Subcutaneous adipose tissue (tissue), 4 donors: Measurements from ENCODE around the gene TPM3. TPM values are rescaled to one million over a fixed set of nuclear protein-coding genes. Genes with fewer than 3 reads are reported as not detected.

ENCODE experiments used
- total RNA-seq, 4 donors: library from RNA; depleted of rRNA; stranded (reverse); fragments of >200 nt; gene quantifications; one replicate each; pipeline ENCODE4 v1.1.0, GENCODE V29; 2016
- TF ChIP-seq, protein P1 (sequence below): fragments of 450-650 bp; IDR thresholded peaks from one replicate; pipeline ENCODE4 v1.5.1; 2016; ENCODE audit warnings: low read depth, mild to moderate bottlenecking, control low read depth, antibody characterized with exemption, moderate library complexity

The TPM3 gene
- total RNA-seq, result 100 to 1,000 TPM; 208 to 305 (median 294) TPM

DNA sequence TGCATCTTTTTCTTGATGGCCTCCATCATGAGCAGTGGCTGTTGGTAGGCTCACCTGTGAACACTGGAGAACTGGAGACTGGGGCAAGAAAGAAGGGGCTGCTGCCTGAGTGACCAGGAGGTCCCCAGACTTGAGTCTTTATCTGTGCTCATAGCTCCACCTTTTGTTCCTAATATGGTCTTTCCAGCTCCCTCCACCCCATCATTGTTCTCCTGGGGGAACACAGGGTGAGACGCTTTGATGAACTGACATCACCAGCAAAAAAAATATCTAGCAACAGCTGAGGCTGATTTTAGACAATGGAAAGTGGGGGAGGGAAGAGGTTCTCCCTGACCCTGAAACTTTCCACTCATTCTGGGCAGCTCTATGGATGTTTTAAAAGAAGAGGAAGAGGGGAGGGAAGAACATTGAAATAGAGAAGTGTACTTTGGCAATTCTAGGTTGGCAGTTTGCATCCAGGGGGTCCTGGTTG is at the start of gene TPM3:
TSS of gene TPM3 (minus strand) at position 111 of the 472 bp plus-strand sequence. CDS start at position 29, 82 bp downstream.
- TF ChIP-seq, protein P1, sequence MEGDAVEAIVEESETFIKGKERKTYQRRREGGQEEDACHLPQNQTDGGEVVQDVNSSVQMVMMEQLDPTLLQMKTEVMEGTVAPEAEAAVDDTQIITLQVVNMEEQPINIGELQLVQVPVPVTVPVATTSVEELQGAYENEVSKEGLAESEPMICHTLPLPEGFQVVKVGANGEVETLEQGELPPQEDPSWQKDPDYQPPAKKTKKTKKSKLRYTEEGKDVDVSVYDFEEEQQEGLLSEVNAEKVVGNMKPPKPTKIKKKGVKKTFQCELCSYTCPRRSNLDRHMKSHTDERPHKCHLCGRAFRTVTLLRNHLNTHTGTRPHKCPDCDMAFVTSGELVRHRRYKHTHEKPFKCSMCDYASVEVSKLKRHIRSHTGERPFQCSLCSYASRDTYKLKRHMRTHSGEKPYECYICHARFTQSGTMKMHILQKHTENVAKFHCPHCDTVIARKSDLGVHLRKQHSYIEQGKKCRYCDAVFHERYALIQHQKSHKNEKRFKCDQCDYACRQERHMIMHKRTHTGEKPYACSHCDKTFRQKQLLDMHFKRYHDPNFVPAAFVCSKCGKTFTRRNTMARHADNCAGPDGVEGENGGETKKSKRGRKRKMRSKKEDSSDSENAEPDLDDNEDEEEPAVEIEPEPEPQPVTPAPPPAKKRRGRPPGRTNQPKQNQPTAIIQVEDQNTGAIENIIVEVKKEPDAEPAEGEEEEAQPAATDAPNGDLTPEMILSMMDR, result no peak

DNA sequence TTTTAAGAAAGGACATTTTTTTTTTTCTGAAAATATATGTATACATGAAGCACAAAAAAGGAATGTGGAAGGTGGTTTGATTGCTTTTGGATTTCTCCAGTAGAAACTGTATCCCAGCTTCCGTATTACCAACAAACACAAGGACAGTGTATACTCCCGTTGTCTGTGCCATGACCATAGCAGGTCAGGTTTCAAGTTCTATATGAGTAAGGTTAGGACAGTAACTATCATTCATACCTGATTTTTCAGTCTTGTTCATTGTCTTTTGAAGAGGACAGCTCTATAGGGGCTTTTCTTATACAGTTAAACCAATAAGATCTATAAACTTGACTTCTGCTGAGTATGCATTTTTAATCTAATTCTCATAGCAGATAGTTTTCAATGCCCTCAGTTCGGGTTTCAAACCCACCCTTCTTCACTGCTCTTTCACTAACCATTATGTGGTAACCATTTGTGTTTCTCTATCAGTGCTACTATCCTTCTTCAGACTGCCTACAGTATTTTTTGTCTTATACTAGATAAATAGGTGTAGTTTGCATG is 48.5 kb upstream of the TPM3 start:
- TF ChIP-seq, protein P1, result no peak

DNA sequence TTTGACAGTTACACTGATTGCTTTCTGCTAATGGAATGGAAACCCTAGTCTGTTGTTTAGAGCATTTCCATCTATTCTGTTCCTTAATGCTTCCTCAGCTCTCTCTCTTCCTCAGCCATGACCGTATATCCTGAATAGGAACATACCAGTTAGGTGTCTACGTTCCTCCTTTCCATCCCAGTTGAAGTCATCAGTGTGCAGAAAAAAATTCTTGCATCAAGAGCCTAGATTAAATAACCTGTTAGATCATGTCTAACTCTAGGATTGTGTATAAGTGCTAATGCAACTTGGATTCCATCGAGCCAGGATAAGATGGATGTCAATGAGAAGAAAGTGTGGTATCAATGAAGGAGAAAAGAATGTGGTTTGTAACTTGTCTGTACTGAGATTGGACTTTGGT is 47.6 kb upstream of the TPM3 start:
- TF ChIP-seq, protein P1, result no peak

DNA sequence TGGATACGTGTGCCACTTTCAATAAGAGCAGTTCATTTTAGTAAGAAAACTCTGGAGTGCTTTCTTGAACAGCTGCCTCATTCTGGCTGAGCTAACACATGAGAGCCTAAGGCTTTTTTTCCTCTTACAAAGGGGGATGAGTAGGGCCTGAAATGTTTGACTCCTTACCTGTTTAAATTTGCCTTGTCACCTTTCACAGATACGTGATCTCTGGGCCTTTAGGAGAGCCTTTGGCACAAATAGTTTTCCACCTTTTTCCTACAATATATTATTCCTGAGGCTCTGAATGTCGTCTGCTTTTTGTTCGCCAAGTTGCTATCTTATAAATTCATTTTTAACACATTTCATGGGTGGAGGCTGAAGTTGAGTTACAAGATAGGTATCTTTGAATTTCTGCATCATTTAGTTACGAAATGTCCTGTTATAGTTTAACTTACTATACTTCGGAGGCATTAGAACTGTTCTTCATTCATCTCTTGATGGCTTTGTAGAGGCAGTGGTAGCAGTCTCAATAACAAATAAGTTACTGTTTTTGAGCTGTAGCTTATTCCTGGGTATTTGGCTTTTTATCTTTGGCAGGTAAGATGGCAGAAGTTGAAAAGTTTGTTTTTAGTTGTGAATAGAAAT is 46.1 kb upstream of the TPM3 start:
- TF ChIP-seq, protein P1, result no peak

DNA sequence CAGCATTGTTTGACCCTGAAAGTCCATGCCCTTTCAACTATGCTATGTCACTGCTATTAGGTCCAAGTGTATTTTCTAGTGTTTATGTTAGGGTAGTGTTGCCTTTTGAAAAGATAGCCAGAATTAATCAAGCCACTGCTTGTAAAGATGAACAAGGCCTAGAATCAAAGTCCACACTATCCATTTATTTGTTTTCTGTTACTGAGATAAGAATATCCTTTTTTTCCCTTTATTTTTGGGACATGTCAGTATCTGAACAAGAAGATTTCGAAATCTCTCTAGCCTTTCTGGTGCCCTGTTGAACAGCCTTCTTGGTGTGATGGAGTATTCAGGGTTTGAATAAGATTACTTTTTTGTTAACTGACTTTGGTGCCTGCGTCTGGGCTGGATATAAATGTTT is 45.5 kb upstream of the TPM3 start:
- TF ChIP-seq, protein P1, result no peak

DNA sequence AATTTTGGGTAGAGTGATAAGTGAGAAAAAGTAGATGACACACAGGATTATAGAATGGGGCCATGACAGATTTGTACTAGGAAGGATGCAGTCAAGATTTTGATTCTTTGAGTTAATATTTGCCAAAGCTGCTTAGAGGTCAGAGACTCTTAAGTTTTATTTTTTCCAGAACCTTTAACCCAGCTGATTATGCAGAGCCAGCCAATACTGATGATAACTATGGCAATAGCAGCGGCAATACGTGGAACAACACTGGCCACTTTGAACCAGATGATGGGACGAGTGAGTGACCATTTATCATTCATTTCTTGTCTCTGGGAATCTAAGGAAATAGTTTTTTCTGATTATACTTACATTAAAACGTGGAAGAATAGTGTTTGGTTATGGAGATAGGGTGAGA is 45.0 kb upstream of the TPM3 start:
- TF ChIP-seq, protein P1, result no peak

DNA sequence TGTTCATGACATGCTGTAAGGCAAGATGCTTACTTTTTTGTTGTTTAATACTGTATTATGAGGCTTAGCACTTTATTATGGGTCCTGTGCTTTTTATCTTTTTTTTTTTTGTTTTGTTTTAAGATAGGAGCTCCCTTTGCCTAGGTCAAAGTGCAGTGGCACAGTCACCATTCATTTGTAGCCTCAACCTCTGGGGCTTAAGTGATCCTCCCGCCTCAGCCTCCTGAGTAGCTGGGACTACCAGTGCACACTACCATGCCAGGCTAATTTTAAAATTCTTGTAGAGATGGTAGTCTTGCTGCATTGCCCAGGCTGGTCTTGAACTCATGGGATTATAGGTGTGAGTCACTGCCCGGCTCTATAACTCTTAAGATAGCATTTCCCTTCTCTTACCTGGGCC is 33.5 kb upstream of the TPM3 start:
- TF ChIP-seq, protein P1, result no peak
